ENCODE measurements around the gene RWDD2A.
"Not testable (repeated sequence)": the region's sequence is repeated elsewhere in the genome, so short reads cannot be mapped to it uniquely, and the experiment has no call there.

Gene RWDD2A

DNA sequence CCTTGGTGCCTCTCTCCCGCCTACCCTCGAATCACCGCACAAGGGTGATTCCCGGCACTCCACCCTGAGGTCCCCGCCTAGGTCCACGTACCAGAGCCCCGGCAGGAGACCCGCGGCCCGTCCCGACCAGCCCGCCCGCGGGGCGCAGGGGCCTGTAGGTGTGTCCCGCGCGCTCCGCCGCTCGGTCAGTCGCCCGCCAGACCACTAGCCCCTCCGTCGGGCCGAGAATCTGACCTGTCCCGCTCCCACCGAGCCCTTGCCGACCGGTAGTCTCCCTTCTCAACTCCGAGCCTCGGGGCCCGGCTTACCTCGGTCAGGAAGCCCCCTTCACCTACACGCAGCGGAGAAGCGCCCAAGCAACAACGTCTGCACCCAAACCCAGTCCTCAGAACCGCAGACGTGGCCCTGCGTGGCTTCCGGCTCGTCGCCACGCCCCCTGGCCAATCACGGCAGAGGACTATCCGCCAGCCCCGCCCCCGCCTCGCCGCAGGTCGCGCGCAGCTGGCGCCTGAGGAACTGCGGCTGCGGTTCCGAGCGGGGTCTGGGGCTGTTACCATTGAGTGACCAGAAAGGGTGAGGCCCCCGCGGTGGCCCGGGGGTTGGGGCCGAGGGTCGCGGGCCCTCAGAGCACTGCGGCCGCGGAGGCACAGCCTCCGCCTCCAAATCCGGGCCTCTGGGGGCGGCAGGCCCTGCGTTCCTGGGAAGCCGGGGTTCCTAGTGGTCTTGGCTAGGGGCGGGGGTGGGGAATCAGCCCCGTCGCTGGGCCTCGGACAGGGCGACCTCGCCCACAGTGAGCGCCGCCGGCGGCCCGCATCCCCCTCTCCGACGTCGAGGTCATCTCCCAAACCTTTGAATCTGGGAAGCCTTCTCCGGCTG is at the start of gene RWDD2A, which contains the start of gene PGM3:
Gene RWDD2A, plus strand, starts transcription at position 487 of the 876 bp plus-strand sequence. CDS start 1,095 bp downstream, outside the sequence.
Gene PGM3, minus strand, starts transcription at position 395 of the 876 bp plus-strand sequence. CDS start 2,253 bp downstream, outside the sequence.
- DNase-seq = peak; percentile 79

DNA sequence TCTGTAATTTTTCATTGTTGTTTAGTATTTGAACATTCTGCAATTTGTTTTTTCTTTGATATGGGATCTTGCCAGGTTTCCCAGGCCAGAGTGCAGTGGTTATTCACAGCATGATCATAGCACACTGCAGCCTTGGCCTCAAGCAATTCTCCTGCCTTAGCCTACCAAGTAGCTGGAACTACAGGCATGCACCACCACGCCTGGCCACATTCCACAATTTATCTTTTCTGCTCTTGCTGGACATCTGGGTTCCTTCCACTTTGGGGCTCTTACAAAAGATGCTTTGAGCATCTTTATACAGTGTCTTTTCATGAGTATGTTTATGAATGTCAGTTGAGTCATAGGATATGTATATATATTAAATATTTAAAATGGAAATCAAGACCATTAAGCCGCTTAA is 42.0 kb upstream of the RWDD2A start:
- no peak for DNase-seq

DNA sequence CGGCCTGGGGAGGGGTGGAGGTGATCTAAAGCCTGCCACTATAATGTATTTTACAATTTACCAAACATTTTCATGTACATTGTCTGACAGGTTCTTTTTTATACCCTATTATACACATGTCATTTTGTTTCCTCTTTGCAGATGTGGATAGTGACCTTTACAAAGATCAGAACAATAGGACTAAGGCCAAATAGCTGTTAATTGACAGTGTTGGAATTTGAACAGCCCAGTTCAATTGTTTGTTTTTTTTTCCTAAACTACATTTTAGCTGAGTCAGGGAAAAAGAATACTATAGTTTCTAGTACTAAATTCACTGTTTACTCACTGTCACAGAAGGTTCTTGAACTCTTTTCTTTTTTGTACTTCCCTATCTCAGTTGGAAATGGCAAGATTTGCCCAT is 40.2 kb upstream of the RWDD2A start:
- no peak for DNase-seq

DNA sequence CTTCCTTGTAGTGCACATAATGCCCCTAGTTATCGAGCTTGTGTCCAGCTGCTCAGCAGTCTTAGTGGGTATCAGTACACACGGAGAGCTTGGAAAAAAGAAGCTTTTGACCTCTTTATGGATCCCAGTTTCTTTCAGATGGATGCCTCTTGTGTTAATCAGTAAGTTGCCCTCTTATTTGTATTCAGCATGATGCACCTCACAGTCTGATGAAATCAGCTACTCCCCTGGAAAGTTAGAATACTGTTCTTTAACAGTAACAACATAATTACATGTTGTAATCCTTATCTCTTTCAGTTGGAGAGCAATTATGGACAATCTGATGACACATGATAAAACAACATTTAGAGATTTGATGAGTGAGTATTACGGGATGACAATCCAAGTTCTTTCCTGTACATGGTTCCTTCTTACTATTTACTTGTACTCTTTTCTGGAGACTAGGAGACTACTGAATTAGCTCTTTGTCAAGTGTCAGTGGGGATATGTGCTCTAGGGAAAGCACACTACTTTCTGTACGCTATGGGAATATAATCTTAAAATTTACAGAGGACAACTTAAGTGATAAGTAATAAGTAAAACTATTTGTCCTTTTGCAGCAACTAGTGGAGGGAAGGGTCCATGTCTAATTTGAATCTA is 39.2 kb upstream of the RWDD2A start:
- DNase-seq = no peak

DNA sequence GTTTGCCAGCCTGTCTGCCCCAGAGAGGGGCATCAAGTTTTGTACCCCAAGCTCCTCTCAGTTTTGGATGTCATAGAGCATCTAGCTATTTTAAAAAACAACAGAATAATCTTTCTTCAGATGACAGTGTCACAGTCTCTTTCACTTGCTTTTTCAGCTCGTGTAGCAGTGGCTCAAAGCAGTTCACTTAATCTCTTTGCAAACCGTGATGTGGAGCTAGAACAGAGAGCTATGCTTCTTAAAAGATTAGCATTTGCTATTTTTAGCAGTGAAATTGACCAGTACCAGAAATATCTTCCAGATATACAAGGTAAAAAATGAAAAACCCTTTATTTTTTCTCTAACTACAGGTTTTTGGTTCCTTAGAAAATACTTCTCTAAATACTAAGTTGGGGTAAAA is 37.4 kb upstream of the RWDD2A start:
- DNase-seq = no peak

DNA sequence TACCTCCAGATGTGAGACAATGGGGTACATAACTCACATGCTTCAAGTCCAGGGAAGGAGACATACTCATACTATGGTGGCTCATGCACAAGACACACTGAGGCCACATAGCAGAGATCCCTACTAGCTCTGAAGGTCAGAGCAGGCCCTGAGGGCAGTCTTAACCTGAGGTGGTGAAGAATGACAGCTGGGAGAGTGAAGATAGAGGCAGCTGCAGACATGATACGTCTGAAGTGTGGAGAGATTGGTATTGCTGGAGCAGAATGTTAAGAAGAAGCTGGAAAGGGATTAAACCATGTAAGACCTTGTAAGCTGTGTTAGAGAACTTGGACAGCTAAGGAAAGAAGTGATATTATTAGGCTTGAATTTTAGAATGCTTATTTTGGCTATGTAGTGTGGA is 33.0 kb upstream of the RWDD2A start:
- DNase-seq = no peak

DNA sequence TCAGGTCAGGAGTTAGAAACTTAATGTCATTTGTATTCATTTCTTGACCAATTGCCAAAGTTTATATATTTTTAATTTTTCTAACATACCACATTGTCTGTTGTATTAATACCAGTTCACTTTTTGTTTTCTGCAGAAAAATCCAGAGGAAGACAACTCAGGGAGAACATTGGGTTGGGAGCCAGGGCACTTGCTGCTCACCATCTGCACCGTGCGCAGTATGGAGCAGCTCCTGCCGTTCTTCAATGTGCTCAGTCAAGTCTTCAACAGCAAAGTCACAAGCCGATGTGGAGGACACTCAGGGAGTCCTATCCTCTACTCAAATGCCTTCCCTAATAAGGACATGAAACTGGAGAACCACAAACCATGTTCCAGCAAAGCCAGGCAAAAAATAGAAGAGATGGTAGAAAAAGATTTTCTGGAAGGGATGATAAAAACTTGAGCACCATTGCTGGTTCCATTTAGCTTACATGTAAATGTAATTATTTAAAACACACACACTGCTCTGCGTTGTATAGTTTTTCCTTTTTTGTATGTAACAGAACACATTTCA is 25.4 kb upstream of the RWDD2A start:
- DNase-seq = no peak

DNA sequence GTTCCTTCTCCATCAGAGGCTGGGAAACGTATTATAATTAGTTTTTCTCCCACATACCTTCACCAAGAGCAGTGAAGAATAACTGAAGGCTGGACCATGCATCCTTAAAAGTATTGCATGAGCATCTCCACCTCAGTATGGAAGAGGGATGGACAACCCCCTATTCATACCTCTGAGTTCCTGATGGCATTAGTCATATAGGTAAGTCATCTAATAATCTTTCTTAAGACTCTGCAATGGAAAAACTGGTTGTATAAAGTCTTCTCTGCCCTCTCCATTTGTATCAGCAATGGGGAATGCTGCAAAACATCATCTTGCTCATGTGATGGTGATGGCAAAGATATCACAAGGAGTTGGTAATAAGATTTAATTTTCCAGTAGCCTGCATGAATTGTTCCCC is 24.6 kb upstream of the RWDD2A start:
- no peak for DNase-seq

DNA sequence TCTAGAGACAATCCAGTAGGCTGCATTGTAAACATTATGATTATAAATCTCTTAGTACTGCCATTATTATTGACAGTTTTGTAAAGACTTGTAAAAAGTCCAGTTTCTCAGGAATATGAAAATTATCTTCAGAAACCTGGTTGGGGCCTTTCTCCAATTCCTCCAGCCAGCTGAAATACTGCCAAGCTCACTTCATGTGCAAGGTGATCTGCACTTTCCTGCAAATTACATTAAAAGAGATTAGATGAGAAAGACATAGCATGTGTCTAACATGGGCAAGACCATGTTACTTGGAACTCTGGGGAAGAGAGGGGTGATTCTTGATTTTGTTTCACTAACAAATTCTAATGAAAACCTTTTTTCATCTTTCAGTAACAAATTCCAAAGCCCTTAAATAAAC is 24.1 kb upstream of the RWDD2A start:
- no peak for DNase-seq

DNA sequence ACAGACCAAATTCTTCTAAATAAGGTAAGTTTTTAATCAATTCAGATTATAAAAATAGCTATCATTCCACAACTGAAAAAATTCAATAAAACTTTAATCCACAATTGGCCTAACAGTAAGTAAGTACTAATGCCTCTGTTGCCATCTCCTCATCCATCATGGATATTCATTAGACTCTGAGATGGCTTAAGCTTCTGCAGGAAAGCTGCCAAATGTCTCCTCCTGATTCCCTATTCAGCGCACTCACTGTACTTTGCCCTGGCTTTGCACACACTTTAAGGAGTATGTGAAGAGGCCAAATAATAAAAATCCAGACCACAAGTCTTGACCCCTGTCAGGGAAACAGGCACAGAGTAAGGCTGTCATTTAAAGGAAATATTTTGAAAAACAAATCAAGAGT is 23.6 kb upstream of the RWDD2A start:
- DNase-seq = no peak

DNA sequence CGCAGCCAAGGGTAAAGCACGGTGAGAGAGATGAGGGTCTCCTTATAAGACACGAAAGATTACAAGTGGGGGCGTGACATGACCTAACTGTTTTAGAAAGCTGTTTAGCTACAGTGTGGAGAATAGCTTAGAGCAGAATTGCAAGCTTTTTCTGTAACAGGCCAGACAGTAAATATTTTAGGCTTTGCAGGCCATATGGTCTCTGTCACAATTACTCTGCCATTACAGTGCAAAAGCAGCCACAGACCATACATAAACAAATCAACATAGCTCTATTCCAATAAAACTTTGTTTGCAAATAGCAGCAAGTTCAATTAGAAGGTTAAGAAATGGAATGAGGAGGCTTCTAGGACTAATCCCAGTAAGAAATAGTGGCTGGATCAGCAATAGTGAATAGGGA is 16.9 kb upstream of the RWDD2A start:
- no peak for DNase-seq

DNA sequence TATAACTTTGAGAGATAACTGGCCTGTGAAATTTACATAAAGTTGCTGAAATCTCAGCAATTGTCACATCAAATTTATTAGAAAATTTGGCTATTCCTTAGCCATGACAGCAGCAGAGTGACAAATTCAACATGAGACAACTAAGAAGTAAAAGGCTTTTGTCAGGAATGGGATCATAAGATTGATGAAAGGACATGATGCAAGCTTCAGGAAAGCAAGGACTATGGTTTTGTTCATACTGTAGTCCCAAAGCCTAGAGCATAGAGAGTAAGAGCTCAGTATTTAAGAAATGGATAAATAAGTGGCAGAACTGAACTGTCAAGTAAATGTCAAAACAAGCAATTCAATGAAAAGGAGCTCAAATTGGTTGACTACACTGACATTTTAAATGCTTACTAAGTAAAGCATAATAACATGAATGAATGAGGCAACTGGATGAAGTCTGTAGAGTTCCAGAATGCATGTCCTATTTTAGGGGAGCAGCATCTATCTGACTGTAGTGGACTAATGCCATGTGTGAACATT is 12.7 kb upstream of the RWDD2A start:
- no peak for DNase-seq

DNA sequence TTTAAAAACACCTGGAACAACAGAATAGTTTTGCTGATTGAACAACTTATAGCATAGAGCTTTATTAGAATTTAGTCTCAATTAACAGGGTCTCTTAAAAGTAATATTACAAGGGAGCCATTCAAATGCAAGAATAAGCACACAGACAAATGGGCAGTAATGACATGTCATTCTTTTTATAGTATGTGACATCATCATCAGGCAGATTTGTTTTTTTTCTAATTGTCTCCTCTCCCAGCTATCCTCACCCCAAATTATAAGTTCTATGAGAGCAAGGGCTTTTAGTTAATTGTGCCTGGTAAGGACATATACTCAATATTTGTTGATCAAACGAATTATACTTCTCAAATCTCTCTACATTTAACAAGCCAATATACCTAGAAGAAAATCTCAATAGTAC is 11.0 kb upstream of the RWDD2A start:
- DNase-seq = no peak

DNA sequence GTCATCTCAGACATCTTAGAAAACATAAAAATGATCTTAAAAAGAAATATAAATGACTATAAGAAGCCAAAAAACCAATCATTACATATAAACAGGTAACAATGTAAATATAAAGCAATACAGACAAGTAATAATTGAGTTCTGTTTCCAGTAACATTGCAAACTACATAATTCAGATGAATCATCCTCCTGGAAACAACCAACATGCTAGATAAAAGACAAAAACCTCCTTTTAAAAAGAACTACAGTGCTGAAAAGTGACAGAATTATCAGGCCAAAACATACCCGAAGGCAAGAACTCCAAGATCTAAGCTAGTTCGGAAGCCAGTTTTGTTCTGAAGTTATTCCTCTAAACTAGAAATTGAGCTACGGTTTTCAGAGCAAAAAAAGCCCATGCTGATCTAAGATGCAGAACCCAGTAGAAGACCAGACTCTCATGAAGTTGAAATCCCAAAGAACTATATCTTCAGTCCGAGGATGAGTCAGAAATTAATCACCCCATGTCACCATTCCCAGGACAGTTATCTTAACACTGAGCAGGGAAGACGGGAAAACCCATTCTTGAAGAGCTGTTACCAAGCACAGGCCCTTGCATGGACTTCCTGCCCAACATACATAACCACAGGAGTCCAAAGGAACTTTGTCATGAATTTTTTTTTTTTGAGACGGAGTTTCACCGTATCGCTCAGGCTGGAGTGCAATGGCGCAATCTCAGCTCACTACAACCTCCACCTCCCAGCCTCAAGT is 9.9 kb upstream of the RWDD2A start:
- no peak for DNase-seq

DNA sequence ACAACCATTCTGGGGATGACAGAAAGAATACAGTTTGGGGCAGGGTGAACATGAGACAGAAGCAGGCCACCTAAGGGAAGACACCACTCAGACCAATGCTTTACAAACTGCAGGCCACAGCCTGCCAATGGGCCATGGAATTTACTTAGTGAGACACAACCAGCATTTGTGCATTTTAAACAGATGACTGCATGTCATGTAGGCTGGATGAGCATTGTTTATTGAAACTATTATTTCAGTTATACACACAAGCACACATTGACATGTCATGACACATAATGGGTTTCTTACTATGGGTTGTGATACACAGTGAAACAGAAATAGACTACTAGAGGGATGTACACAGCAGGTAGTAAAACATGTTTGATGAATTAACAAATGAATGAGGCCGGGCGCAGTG is 8.1 kb upstream of the RWDD2A start:
- DNase-seq = no peak

DNA sequence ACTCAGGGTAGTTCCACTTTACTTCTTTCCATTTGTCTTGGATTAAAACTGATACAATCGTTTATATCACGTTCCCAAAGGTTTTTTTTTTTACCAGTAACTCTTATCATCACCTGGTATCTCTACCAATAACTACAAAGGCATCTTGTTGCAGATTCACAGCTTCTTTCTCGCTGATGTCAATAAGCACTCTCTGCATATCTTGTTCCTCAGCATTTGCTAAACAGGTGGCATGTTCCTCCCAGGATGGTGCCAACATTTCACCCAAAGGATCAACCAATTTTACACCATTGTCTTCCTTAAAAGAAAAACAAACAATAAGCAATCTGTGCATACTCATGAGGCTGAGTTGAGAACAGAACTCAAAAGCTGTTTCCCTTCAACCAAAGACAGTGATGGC is 4.7 kb upstream of the RWDD2A start:
- peak; percentile 17 for DNase-seq

DNA sequence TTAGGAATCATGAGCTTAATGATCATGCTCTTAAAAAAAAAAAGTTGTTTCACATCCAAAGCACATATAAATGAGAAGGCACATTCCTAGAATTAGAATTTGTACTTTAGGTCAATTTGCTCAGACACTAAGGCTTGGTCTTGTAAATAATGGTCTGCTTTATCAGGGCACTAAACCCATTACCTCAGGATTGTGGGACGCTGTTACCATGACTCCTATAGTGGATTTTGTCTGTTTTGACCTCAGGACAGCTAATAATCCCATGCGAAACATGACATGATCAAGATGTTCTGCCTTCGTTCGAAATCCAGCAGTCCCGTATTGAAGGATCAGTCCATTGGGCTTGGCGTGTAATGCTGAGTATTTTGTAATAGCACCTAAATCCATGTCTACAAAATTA is 2.5 kb upstream of the RWDD2A start:
- no peak for DNase-seq

DNA sequence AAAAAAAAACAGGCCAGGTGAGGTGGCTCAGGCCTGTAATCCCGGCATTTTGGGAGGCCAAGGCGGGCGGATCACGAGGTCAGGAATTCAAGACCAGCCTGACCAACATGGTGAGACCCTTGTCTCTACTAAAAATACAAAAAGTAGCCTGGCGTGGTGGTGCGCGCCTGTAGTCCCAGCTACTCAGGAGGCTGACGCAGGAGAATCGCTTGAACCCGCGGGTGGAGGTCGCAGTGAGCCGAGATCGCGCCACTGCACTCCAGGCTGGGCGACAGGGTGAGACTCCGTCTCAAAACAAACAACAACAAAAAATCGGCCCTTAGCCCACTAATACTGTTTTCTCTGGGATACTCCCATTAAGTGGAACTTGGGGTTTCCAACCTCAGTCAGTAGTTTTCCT is 1.2 kb upstream of the RWDD2A start:
- not testable (repeated sequence) for DNase-seq

DNA sequence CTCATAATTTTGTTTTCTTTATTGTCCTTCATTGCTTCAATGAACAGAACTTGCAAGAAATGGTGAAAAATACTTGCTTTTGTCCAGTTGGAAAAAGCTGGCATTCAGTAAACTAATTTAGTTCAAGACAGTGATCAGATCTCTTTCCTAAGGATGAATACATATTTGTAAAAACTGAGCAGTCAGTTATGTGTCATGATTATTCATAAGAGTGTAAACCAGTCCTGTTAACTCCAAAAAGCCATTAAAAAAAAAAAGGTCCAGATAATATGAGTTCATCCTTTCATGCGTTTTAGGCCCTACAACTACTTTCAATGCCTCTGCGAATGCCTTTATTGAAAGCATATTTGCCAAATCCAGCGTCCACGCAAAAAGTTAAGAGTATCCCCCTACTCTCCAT is 701 bp upstream of the RWDD2A start:
- DNase-seq = no peak

DNA sequence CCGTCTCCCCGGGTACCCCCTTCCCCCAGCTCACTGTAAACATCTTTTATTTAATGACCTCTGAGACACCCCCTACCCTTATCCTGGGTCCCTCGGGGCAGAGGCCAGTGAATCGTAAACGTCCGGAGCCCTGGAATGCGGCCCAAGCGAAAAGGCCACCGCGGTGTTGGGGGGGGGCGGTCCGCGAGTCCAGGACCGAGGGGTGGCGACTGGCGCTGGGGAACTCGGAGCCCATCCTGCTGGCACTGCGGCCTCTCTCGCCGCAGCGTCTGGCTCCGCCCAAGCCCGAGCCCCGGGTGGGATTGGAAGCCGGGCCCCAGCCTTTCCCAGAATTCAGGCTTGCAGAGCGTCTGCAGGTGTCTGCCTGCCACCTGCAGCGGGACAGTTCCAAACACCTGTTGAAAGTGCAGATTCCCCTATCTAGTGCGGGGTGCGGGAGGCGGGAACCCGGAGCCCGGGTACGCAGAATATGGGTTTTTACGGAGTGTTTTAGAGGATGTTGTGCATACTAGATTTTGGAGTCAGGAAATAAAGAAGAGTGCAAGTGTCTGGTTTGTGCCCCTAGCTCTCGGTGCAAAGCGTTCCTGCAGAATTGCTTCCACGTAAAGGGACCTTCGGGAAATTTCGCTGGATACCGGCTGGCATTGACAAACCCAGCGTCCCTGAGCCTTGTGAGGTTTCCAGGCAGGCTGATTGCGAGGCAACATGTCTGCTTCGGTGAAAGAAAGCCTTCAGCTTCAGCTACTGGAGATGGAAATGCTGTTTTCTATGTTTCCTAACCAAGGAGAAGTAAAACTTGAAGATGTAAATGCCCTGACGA is 800 bp downstream of the RWDD2A start:
- peak; percentile 61 for DNase-seq

DNA sequence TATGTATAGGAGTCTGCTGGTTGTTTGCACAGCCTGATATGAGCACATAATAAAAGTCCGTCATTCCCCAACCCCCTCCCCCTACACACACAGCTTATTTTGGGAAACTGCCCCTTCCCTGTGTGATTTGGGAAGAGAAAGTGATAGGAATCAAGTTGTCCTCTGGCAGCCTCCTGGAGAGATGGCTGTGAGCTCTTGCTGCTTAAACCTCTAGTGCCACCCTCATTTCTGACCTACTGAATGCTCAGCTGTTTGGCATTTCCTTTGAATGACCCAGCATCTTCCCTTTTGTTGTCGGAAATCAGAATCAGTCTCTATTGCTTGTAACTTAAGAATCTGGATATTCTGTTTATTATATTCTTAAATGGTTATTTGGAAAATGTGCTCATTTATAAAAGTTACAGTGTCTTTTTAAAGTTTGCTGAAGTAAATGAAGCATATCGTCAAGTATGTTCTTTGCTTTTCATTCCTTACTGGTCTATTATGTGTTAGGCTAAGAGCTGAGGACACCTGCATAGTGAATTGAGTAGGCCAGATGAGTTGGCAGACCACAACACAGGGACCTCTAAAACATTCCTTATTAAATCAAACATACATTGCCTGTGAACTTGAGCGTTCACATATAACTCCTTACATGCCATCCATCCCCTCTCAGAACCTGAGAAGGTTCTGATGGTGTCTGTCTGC is 5.5 kb downstream of the RWDD2A start:
- DNase-seq = no peak
